H1 (cell line): Measurements from ENCODE around the gene RFTN2. TPM values are rescaled to one million over a fixed set of nuclear protein-coding genes. Genes with fewer than 3 reads are reported as not detected.

ENCODE experiments used
- CTCF ChIA-PET: fragments of 300-600 bp; sonication (Branson Sonifier 250); formaldehyde crosslinking; loops from one replicate; lab custom pipeline; 2021; ENCODE audit not compliant: partially characterized antibody; lab: Charles Lee
- POLR2A ChIA-PET: fragments of 300-600 bp; sonication (Branson Sonifier 250); formaldehyde crosslinking; loops from one replicate; lab custom pipeline; 2021; ENCODE audit warnings: inconsistent platforms; ENCODE audit not compliant: partially characterized antibody; lab: Charles Lee
- DNase-seq, 2 experiments: peaks; one replicate each; pipeline versions ENCODE4 v3.0.0 to v3.0.0-alpha.2; 2010 to 2022; ENCODE audit warnings: low spot score in 2 of 2, low read depth in 1 of 2, mixed read lengths in 1 of 2
- FAIRE-seq: peaks from 2 replicates; lab custom pipeline; 2011; peaks lifted over from hg19 to GRCh38; lab: Jason Lieb, UNC
- H2AFZ ChIP-seq: 2 replicates; pipeline ENCODE4 v1.8.1; 2012; ENCODE audit warnings: low read length, inconsistent platforms
- H2AK5ac ChIP-seq: 2 replicates; pipeline ENCODE4 v1.6.1; 2013; ENCODE audit warnings: low read depth, low read length
- H2BK120ac ChIP-seq: replicated peaks from 2 replicates; pipeline ENCODE3; 2013; ENCODE audit warnings: low read depth, low read length, inconsistent platforms
- H2BK12ac ChIP-seq: 2 replicates; pipeline ENCODE4 v1.6.1; 2013; ENCODE audit warnings: low read depth, low read length
- H2BK15ac ChIP-seq: 2 replicates; pipeline ENCODE4 v1.6.1; 2013; ENCODE audit warnings: low read length
- H2BK20ac ChIP-seq: 2 replicates; pipeline ENCODE4 v1.6.1; 2013; ENCODE audit warnings: low read length
- H2BK5ac ChIP-seq: 2 replicates; pipeline ENCODE4 v1.6.1; 2013; ENCODE audit warnings: low read depth, low read length
- H3K14ac ChIP-seq: 2 replicates; pipeline ENCODE4 v1.6.1; 2013; ENCODE audit warnings: inconsistent platforms; ENCODE audit not compliant: insufficient read length
- H3K18ac ChIP-seq: 2 replicates; pipeline ENCODE4 v1.6.1; 2013; ENCODE audit warnings: low read length; ENCODE audit errors: extremely low read depth
- H3K23ac ChIP-seq: 2 replicates; pipeline ENCODE4 v1.6.1; 2013; ENCODE audit warnings: inconsistent platforms; ENCODE audit not compliant: insufficient read length
- H3K23me2 ChIP-seq: 2 replicates; pipeline ENCODE4 v1.6.1; 2013; ENCODE audit warnings: low read depth, low read length
- H3K27ac ChIP-seq: 2 replicates; pipeline ENCODE4 v1.6.1; 2011; ENCODE audit warnings: low read depth, low read length, inconsistent platforms
- H3K27me3 ChIP-seq, 4 experiments: replicated peaks in 1 of 4; 1 replicate in 1 of 4; 2 replicates in 3 of 4; pipeline versions ENCODE4 v1.6.1 to v1.8.1; 2011 to 2013; ENCODE audit warnings: low read length in 3 of 4, mild to moderate bottlenecking in 3 of 4, inconsistent platforms in 2 of 4, mixed read lengths in 2 of 4, moderate library complexity in 1 of 4; ENCODE audit not compliant: control insufficient read depth in 3 of 4, insufficient read depth in 3 of 4; ENCODE audit errors: extremely low read depth in 1 of 4
- H3K36me3 ChIP-seq, 4 experiments: 2 replicates each; pipeline versions ENCODE4 v1.6.1 to v1.8.1; 2011 to 2013; ENCODE audit warnings: mild to moderate bottlenecking in 4 of 4, low read length in 3 of 4, moderate library complexity in 2 of 4, control low read depth in 1 of 4, inconsistent platforms in 1 of 4; ENCODE audit not compliant: insufficient read depth in 4 of 4, control insufficient read depth in 2 of 4
- H3K4ac ChIP-seq: replicated peaks from 2 replicates; pipeline ENCODE3; 2013; ENCODE audit warnings: low read length, low read depth, mixed read lengths, inconsistent platforms; ENCODE audit not compliant: insufficient read length
- H3K4me1 ChIP-seq, 4 experiments: replicated peaks in 1 of 4; 1 replicate in 1 of 4; 2 replicates in 3 of 4; pipeline versions ENCODE4 v1.6.1 to v1.8.1; 2011 to 2013; ENCODE audit warnings: low read length in 3 of 4, inconsistent platforms in 2 of 4, mixed read lengths in 1 of 4; ENCODE audit not compliant: insufficient read depth in 4 of 4, control insufficient read depth in 3 of 4
- H3K4me2 ChIP-seq, 2 experiments: 2 replicates each; pipeline versions ENCODE4 v1.6.1 to v1.8.1; 2011 to 2013; ENCODE audit warnings: low read depth in 2 of 2, low read length in 2 of 2, control low read depth in 1 of 2, inconsistent platforms in 1 of 2, mild to moderate bottlenecking in 1 of 2; ENCODE audit not compliant: insufficient read depth in 1 of 2
- H3K4me3 ChIP-seq, 4 experiments: fragments of 200-600, 300-600 bp in 1 of 4; sonication (generic), shearing (Covaris generic), sonication (Bioruptor Twin) in 1 of 4; 2 replicates each; pipeline versions ENCODE4 v1.5.1 to v1.8.1; 2011 to 2016; ENCODE audit warnings: low read length in 4 of 4, low read depth in 3 of 4, control low read depth in 2 of 4, inconsistent platforms in 2 of 4, mild to moderate bottlenecking in 2 of 4, mixed read lengths in 1 of 4, moderate library complexity in 1 of 4; ENCODE audit not compliant: insufficient read depth in 2 of 4; ENCODE audit errors: extremely low read depth in 1 of 4
- H3K56ac ChIP-seq: replicated peaks from 2 replicates; pipeline ENCODE3; 2013; ENCODE audit warnings: low read depth, mild to moderate bottlenecking, mixed read lengths, low read length, inconsistent platforms; ENCODE audit not compliant: insufficient read length
- H3K79me1 ChIP-seq: 2 replicates; pipeline ENCODE4 v1.6.1; 2013; ENCODE audit warnings: low read depth, low read length, control low read depth
- H3K79me2 ChIP-seq, 2 experiments: 2 replicates each; pipeline versions ENCODE4 v1.6.1 to v1.8.1; 2012 to 2013; ENCODE audit warnings: low read length in 2 of 2, mild to moderate bottlenecking in 2 of 2, inconsistent platforms in 1 of 2; ENCODE audit not compliant: insufficient read depth in 2 of 2, control insufficient read depth in 1 of 2
- H3K9ac ChIP-seq, 4 experiments: replicated peaks in 1 of 4; 1 replicate in 1 of 4; 2 replicates in 3 of 4; pipeline versions ENCODE4 v1.6.1 to v1.8.1; 2011 to 2013; ENCODE audit warnings: low read depth in 3 of 4, low read length in 3 of 4, control low read depth in 2 of 4, mild to moderate bottlenecking in 2 of 4, moderate library complexity in 2 of 4, inconsistent platforms in 1 of 4; ENCODE audit errors: extremely low read depth in 1 of 4
- H3K9me3 ChIP-seq, 2 experiments: 2 replicates each; pipeline versions ENCODE4 v1.6.1 to v1.8.1; 2012 to 2013; ENCODE audit warnings: mild to moderate bottlenecking in 2 of 2, moderate library complexity in 2 of 2, control low read depth in 1 of 2, inconsistent platforms in 1 of 2, low read depth in 1 of 2, low read length in 1 of 2, mixed read lengths in 1 of 2; ENCODE audit not compliant: insufficient read depth in 2 of 2
- H4K20me1 ChIP-seq, 2 experiments: replicated peaks in 1 of 2; 2 replicates each; pipeline versions ENCODE3 to v1.8.1; 2011 to 2013; ENCODE audit warnings: inconsistent platforms in 2 of 2, low read length in 2 of 2, mild to moderate bottlenecking in 1 of 2; ENCODE audit not compliant: insufficient read depth in 2 of 2, control insufficient read depth in 1 of 2
- H4K5ac ChIP-seq: 2 replicates; pipeline ENCODE4 v1.6.1; 2013; ENCODE audit warnings: low read length, low read depth, mixed read lengths, inconsistent platforms; ENCODE audit not compliant: insufficient read length
- H4K8ac ChIP-seq: 2 replicates; pipeline ENCODE4 v1.8.0; 2013; ENCODE audit warnings: mild to moderate bottlenecking, moderate library complexity, low read length, inconsistent platforms; ENCODE audit not compliant: insufficient read depth; ENCODE audit errors: extremely low read depth
- H4K91ac ChIP-seq: replicated peaks from 2 replicates; pipeline ENCODE3; 2013; ENCODE audit warnings: low read length, mixed read lengths, inconsistent platforms; ENCODE audit not compliant: insufficient read length
- CTBP2 ChIP-seq: IDR thresholded peaks from 2 replicates; pipeline ENCODE4 v1.7.0; 2011; ENCODE audit warnings: borderline replicate concordance, mild to moderate bottlenecking, moderate library complexity, mixed read lengths, low read length; ENCODE audit not compliant: insufficient read depth, insufficient read length
- WGBS, 2 experiments: shearing (Covaris generic) in 1 of 2; methylation state at CpG; one replicate each; pipeline versions ENCODE4 v1.1.6 to v1.1.7; 2013 to 2015; ENCODE audit warnings: low lambda C conversion rate in 2 of 2, mixed read lengths in 2 of 2, inconsistent platforms in 1 of 2, low coverage in 1 of 2, missing lambda C conversion rate in 1 of 2; ENCODE audit not compliant: insufficient replicate concordance in 2 of 2, insufficient coverage in 1 of 2, insufficient read length in 1 of 2; ENCODE audit errors: extremely low coverage in 1 of 2, missing lambda C conversion rate in 1 of 2; 5-methylcytosine and 5-hydroxymethylcytosine counted together
- polyA plus RNA-seq, 7 experiments: library from polyadenylated mRNA; depleted of rRNA in 3 of 7; stranded (reverse) in 5 of 7; unstranded in 2 of 7; fragments of >200 nt in 5 of 7; fragments of 200-250 nt in 2 of 7; gene quantifications; 1 replicate in 5 of 7; 2 replicates in 1 of 7; 4 replicates in 1 of 7; pipeline versions ENCODE4 v1.2.1 to v1.2.3, GENCODE V29; 2011 to 2013; ENCODE audit warnings: missing spikeins in 2 of 7, mixed read lengths in 2 of 7
- total RNA-seq: library from RNA; stranded (reverse); fragmentation: NEBNext Ultra II Directional; extraction: Animal tissue kit (Norgen Biotek cat#: 25700); gene quantifications from 2 replicates; pipeline ENCODE4 v1.2.1, GENCODE V29; 2021
- TF ChIP-seq, protein P1 (sequence below): IDR thresholded peaks from 2 replicates; pipeline ENCODE4 v1.6.1; 2012; ENCODE audit warnings: inconsistent platforms

RFTN2 gene
- total and polyA plus RNA-seq, 2 of the 8 experiments (the other 6 are each of a cell fraction or from before 2014, with no cell fraction given), result 2.3 to 2.4 TPM

DNA sequence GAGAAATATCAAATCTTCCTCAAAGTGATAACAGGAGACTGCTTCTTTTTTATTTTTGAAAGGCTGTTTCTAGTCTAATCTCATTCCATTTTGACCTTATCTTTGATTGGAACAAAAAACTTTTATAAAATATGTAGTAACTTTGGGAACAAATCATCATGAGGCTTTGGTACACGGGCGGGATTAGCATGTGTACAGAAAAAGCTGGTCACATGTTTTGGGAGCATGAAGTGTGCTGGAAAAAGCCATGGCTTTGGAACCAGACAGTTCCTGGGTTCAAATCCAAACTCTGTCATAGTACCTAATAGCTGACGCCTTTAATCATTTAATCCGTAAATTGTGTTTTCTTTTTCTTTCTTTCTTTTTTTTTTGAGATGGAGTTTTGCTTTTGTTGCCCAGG, 78.2 kb downstream of the RFTN2 start:
- no peak overlapping the region for H3K56ac ChIP-seq
- H3K23me2 ChIP-seq, result 0 out of 2 replicates have a peak, but pooled peaks cover 2% of the 10 kb centered on the region
- no peak overlapping the region for H2BK5ac ChIP-seq
- CTCF ChIA-PET, result interaction anchor here (1.3 to 1.4 kb wide), 2 partner anchors 39 to 99 kb away, joined by 3 read pairs; no protein-coding TSS in a partner anchor
- H3K18ac ChIP-seq, result no peak overlapping the region
- H2AK5ac ChIP-seq, result no peak overlapping the region
- no peak overlapping the region for H3K14ac ChIP-seq
- H4K20me1 ChIP-seq, result no peaks in the 10 kb centered on the region
- H3K4me2 ChIP-seq, result peak overlapping the region in 1 of 2 experiments; percentile 47; a peak in 1 of 4 replicates
- H3K4me3 ChIP-seq, result no peak overlapping the region
- H3K9ac ChIP-seq, result no peak overlapping the region
- H3K9me3 ChIP-seq, result no peaks in the 10 kb centered on the region
- no peak overlapping the region for H3K23ac ChIP-seq
- H2BK20ac ChIP-seq, result no peak overlapping the region
- H3K4me1 ChIP-seq, result peaks cover 0 to 7% (median 5%) of the 10 kb centered on the region in 4 experiments; a peak in 5 of 7 replicates
- H2BK12ac ChIP-seq, result peak overlapping the region; percentile 77; the same call in 1 of the 2 replicates
- H3K79me1 ChIP-seq, result no peaks in the 10 kb centered on the region
- FAIRE-seq (no peak), DNase-seq (no peak)
- peak overlapping the region; percentile 86 for H2BK120ac ChIP-seq
- H3K36me3 ChIP-seq, result no peaks in the 10 kb centered on the region
- no peak overlapping the region for H4K8ac ChIP-seq
- H2AFZ ChIP-seq, result no peak overlapping the region
- H3K79me2 ChIP-seq, result no peaks in the 10 kb centered on the region
- POLR2A ChIA-PET, result interaction anchor here (1.2 to 2.6 kb wide), 4 partner anchors 10 to 96 kb away, joined by 4 to 12 read pairs (median 8); partner anchors contain the start of genes HSPD1, HSPE1 and MOB4
- peak overlapping the region; percentile 47 for H4K5ac ChIP-seq
- H3K4ac ChIP-seq, result peak overlapping the region; percentile 76
- no peaks in the 10 kb centered on the region for H3K27me3 ChIP-seq
- WGBS, 2 experiments, result 93% methylated on average over 4 of the region's 4 CpGs; no CpG with 5 or more reads in 1 of the 2 experiments
- no peak overlapping the region for H4K91ac ChIP-seq
- TF ChIP-seq CTBP2, result no peak
- TF ChIP-seq, protein P1, sequence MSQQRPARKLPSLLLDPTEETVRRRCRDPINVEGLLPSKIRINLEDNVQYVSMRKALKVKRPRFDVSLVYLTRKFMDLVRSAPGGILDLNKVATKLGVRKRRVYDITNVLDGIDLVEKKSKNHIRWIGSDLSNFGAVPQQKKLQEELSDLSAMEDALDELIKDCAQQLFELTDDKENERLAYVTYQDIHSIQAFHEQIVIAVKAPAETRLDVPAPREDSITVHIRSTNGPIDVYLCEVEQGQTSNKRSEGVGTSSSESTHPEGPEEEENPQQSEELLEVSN, result peak; percentile 42; the same call in 1 of the 2 replicates
- H3K27ac ChIP-seq, result no peak overlapping the region
- no peak overlapping the region for H2BK15ac ChIP-seq
